Esophagus squamous epithelium (tissue), 5 donors: ENCODE results near the gene DLST. TPM values are rescaled to one million over a fixed set of nuclear protein-coding genes. Genes with fewer than 3 reads are reported as not detected.

Experiments
- DNase-seq: peaks from one replicate; lab custom pipeline; 2025; lab: John Stamatoyannopoulos, UW
- H3K27ac ChIP-seq, 4 donors: fragments of 200-600 bp; sonication (generic); one replicate each; pipeline ENCODE4 v1.5.1; 2016 to 2019; ENCODE audit warnings: mild to moderate bottlenecking in 1 of 4
- H3K27me3 ChIP-seq, 4 donors: fragments of 200-600 bp; sonication (generic); 1 replicate in 3 of 4; 2 replicates in 1 of 4; pipeline versions ENCODE4 v1.5.1 to v1.6.0; 2017 to 2021; ENCODE audit warnings: antibody characterized with exemption in 1 of 4
- H3K36me3 ChIP-seq, 3 donors: fragments of 200-600 bp; sonication (generic); one replicate each; pipeline ENCODE4 v1.5.1; 2016 to 2019
- H3K4me1 ChIP-seq, 3 donors: fragments of 200-600 bp; sonication (generic); one replicate each; pipeline ENCODE4 v1.5.1; 2017 to 2019
- H3K4me3 ChIP-seq, 4 donors: fragments of 200-600 bp; sonication (generic); 1 replicate in 3 of 4; 2 replicates in 1 of 4; pipeline ENCODE4 v1.5.1; 2016 to 2019; ENCODE audit warnings: mild to moderate bottlenecking in 2 of 4, moderate library complexity in 1 of 4
- H3K9me3 ChIP-seq, 3 donors: fragments of 200-600 bp; sonication (generic); one replicate each; pipeline ENCODE4 v1.5.1; 2016 to 2019
- CTCF ChIP-seq, 6 experiments: fragments of 450-650 bp in 4 of 6; fragments of 200-600 bp in 2 of 6; sonication (generic) in 2 of 6; IDR thresholded peaks; one replicate each; pipeline ENCODE4 v1.5.1; 2016 to 2019; ENCODE audit warnings: antibody characterized with exemption in 6 of 6, mild to moderate bottlenecking in 4 of 6, moderate library complexity in 4 of 6
- POLR2A ChIP-seq, 4 donors: fragments of 450-650 bp; IDR thresholded peaks; one replicate each; pipeline ENCODE4 v1.6.1; 2017; ENCODE audit warnings: antibody characterized with exemption in 4 of 4, mild to moderate bottlenecking in 4 of 4, moderate library complexity in 3 of 4
- WGBS, 2 donors: methylation state at CpG; one replicate each; pipeline ENCODE4 v1.1.5; 2018; 5-methylcytosine and 5-hydroxymethylcytosine counted together
- intact Hi-C: fragments of 100-400 bp; cut with DNase I; formaldehyde crosslinking; loops from one replicate; pipeline ENCODE4 v1.15.0; 2022
- total RNA-seq, 4 donors: library from RNA; depleted of rRNA; stranded (reverse); fragments of >200 nt; gene quantifications; one replicate each; pipeline ENCODE4 v1.1.0, GENCODE V29; 2016
- donor health status: DM: yes; HTN: yes; CAD: no.

DLST gene
- total RNA-seq, 4 donors from 2014 or later, result 54.9 to 87.0 (median 69.0) TPM

GRCh38 chr14:74859757-74860552, 21.8 kb upstream of the DLST start:
- Histone ChIP-seq H3K27ac (no peak overlapping the region), H3K4me3 (no peak overlapping the region), H3K27me3 (no peaks in the 10 kb centered on the region), H3K4me1 (peaks cover 0 to 16% (median 3%) of the 10 kb centered on the region in 3 donors), H3K9me3 (no peaks in the 10 kb centered on the region), H3K36me3 (no peaks in the 10 kb centered on the region)
- intact Hi-C loops, result no loop called here
- no peak for DNase-seq
- 43 to 48% methylated on average over 10 of the region's 10 CpGs for WGBS, 2 donors
- TF ChIP-seq POLR2A (IDR thresholded peaks at IDR 0.05) (no peak), CTCF (IDR thresholded peaks at IDR 0.05) (no peak)

GRCh38 chr14:74860899-74861733, 20.6 kb upstream of the DLST start:
- 26 to 29% methylated on average over 6 of the region's 7 CpGs for WGBS, 2 donors
- Histone ChIP-seq H3K27ac (no peak overlapping the region), H3K36me3 (no peaks in the 10 kb centered on the region), H3K27me3 (no peaks in the 10 kb centered on the region), H3K4me3 (no peak overlapping the region), H3K9me3 (no peaks in the 10 kb centered on the region), H3K4me1 (peaks cover 0 to 9% (median 0%) of the 10 kb centered on the region in 3 donors)
- TF ChIP-seq CTCF (IDR thresholded peaks at IDR 0.05) (peak; percentile 81 to 88 (median 86)), POLR2A (IDR thresholded peaks at IDR 0.05) (no peak)
- intact Hi-C loops, result no loop called here
- peak; percentile 32 for DNase-seq

DNA sequence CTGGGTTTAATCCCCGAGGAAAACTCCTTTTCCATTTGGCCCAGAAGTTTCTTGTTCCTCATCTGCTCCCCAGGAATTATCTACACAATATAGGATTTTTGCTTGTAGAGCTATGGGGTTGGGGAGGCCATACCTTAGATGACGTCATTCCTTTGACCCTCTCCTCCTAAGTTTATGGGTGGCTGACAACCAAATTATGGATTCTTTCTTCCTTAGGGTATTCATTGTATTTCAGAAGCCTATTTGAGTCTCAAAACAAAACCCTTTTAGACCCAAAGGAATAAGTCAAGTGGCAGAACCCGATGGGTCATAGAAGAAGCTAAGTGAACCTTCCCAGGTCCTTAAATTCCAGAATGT, 20.0 kb upstream of the DLST start:
- DNase-seq, result no peak
- H3K27ac ChIP-seq, result no peak overlapping the region
- H3K27me3 ChIP-seq, result no peaks in the 10 kb centered on the region
- 48 to 61% methylated on average over 3 of the region's 3 CpGs for WGBS, 2 donors
- H3K4me3 ChIP-seq, result no peak overlapping the region
- H3K4me1 ChIP-seq, result peaks cover 0 to 9% (median 0%) of the 10 kb centered on the region in 3 donors
- no peaks in the 10 kb centered on the region for H3K36me3 ChIP-seq
- no peaks in the 10 kb centered on the region for H3K9me3 ChIP-seq
- TF ChIP-seq POLR2A (IDR thresholded peaks at IDR 0.05), result no peak
- intact Hi-C loops, result no loop called here

- intact Hi-C loops, result no loop called here
- Histone ChIP-seq H3K9me3 (no peaks in the 10 kb centered on the region), H3K27me3 (no peaks in the 10 kb centered on the region), H3K4me3 (no peak overlapping the region), H3K4me1 (peaks cover 0 to 9% (median 0%) of the 10 kb centered on the region in 3 donors), H3K27ac (no peak overlapping the region), H3K36me3 (no peaks in the 10 kb centered on the region)
- no peak for DNase-seq
- TF ChIP-seq CTCF (IDR thresholded peaks at IDR 0.05) (no peak), POLR2A (IDR thresholded peaks at IDR 0.05) (no peak)
- 69 to 92% methylated on average over 2 to 6 of the region's 9 CpGs for WGBS, 2 donors
Measured at GRCh38 chr14:74863274-74863673, 18.4 kb upstream of the DLST start.

DNA sequence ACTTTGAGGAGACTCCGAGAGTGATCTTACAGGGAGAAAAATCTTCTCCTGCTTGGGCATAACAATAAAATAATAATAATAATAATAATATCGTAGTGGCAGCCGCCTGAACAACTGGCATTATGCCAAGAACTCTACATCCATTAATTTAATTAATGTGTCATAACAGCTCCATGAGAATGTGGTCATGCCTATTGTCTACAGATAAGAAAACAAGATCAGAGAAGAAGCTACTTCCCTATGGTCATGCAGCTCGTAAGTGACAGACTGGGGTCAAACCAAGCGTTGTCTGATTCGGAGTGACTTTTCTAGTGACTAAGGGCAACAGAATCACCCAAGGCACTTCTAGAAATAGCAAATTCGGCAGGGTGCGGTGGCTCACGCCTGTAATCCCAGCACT, 17.5 kb upstream of the DLST start:
- no peak for DNase-seq
- intact Hi-C loops, result loop anchor here (2.0 kb wide), 1 partner anchor 37 kb away; no protein-coding TSS in a partner anchor
- Histone ChIP-seq H3K36me3 (no peaks in the 10 kb centered on the region), H3K27me3 (no peaks in the 10 kb centered on the region), H3K4me1 (peaks cover 0 to 9% (median 0%) of the 10 kb centered on the region in 3 donors), H3K9me3 (no peaks in the 10 kb centered on the region), H3K4me3 (no peak overlapping the region), H3K27ac (no peak overlapping the region)
- no peak for TF ChIP-seq CTCF (IDR thresholded peaks at IDR 0.05)
- no peak for TF ChIP-seq POLR2A (IDR thresholded peaks at IDR 0.05)
- WGBS, 2 donors, result 65 to 78% methylated on average over 9 of the region's 9 CpGs
